ENCODE measurements around the gene ISM2. TPM values are rescaled to one million over a fixed set of nuclear protein-coding genes. Genes with fewer than 3 reads are reported as not detected.
A peak's percentile ranks its signal among the peaks of the same experiment; 100 is the strongest.

Gene ISM2
- total and polyA plus RNA-seq, 9 of the 15 experiments (the other 6 are each of a cell fraction or from before 2014, with no cell fraction given), result 0.08 to 0.11 TPM; not detected in 7

DNA sequence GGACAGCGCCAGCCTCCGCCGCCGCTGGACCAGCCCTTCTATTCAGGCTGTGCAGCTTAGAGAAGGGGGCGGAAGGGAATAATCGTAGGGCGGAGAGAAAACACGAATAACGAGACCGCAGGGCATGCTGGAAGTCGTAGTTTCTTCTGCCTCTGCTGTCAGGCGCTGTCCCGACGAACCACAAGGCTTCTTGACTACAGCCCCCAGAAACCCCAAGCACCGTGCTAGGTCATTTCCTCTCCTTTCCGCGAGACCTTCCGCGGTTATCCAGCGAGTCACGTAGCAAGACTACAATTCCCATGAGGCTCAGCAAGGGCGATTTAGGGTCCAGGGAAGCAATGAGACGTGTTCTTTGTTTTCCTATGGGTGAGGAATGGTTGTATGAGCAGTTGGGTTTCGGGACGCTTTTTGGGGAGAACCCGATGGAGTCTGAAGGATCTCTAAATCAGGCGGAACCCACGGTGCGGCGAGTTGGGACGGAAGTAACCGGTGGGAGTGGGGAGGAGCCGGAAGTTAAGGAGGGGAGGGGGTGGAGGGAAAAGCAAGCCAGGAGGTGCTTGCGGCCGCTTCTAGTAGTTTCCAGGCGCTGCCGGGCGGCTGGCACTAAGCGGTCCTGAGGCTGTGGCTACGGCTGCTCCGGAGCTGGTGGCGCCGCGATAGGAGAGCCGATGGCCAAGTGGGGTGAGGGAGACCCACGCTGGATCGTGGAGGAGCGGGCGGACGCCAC, 40.9 kb downstream of the ISM2 start, which contains the start of the genes AHSA1 and VIPAS39 (continued):
- TF ChIP-seq, protein P1, sequence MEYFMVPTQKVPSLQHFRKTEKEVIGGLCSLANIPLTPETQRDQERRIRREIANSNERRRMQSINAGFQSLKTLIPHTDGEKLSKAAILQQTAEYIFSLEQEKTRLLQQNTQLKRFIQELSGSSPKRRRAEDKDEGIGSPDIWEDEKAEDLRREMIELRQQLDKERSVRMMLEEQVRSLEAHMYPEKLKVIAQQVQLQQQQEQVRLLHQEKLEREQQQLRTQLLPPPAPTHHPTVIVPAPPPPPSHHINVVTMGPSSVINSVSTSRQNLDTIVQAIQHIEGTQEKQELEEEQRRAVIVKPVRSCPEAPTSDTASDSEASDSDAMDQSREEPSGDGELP (CRISPR knock-in tag; IDR thresholded peaks at IDR 0.05; ENCODE audit: borderline replicate concordance), result peak; percentile 13; the same call in 1 of the 2 replicates
- TF ChIP-seq ZKSCAN1 (IDR thresholded peaks at IDR 0.05; ENCODE audit: low read depth, low read length) (no peak), ZNF134 (CRISPR knock-in tag; conservative IDR thresholded peaks at IDR 0.05) (no peak), ZNF408 (CRISPR knock-in tag; IDR thresholded peaks at IDR 0.05; ENCODE audit: low read depth) (no peak), SNRNP70 (optimal IDR thresholded peaks at IDR 0.05; ENCODE audit: low read depth, low read length) (no peak), ESRRA (IDR thresholded peaks at IDR 0.05; ENCODE audit: borderline replicate concordance, low read depth) (peak; percentile 70; the same call in 1 of the 2 replicates), CHCHD3 (CRISPR knock-in tag; IDR thresholded peaks at IDR 0.05) (no peak), STAG1 (CRISPR knock-in tag; IDR thresholded peaks at IDR 0.05; ENCODE audit: borderline replicate concordance) (no peak), RBM25 (IDR thresholded peaks at IDR 0.05; ENCODE audit: low read depth, low read length, severe bottlenecking) (peak; percentile 48), FOXA1 (IDR thresholded peaks at IDR 0.05; ENCODE audit: borderline replicate concordance) (no peak), ZNF354B (CRISPR knock-in tag; IDR thresholded peaks at IDR 0.05) (no peak), MTA2 (IDR thresholded peaks at IDR 0.05; ENCODE audit: low read depth) (no peak), TAF7 (tag; IDR thresholded peaks at IDR 0.05) (no peak), MIER1 (IDR thresholded peaks at IDR 0.05; ENCODE audit: low read depth) (no peak), FOXK2 (conservative IDR thresholded peaks at IDR 0.05 in 1 of 2, IDR thresholded peaks at IDR 0.05 in 1 of 2; ENCODE audit: low read depth in 2 of 2) (peak in 1 of 2 experiments; percentile 14; a peak in 2 of 4 replicates)
- TF ChIP-seq, protein P2, sequence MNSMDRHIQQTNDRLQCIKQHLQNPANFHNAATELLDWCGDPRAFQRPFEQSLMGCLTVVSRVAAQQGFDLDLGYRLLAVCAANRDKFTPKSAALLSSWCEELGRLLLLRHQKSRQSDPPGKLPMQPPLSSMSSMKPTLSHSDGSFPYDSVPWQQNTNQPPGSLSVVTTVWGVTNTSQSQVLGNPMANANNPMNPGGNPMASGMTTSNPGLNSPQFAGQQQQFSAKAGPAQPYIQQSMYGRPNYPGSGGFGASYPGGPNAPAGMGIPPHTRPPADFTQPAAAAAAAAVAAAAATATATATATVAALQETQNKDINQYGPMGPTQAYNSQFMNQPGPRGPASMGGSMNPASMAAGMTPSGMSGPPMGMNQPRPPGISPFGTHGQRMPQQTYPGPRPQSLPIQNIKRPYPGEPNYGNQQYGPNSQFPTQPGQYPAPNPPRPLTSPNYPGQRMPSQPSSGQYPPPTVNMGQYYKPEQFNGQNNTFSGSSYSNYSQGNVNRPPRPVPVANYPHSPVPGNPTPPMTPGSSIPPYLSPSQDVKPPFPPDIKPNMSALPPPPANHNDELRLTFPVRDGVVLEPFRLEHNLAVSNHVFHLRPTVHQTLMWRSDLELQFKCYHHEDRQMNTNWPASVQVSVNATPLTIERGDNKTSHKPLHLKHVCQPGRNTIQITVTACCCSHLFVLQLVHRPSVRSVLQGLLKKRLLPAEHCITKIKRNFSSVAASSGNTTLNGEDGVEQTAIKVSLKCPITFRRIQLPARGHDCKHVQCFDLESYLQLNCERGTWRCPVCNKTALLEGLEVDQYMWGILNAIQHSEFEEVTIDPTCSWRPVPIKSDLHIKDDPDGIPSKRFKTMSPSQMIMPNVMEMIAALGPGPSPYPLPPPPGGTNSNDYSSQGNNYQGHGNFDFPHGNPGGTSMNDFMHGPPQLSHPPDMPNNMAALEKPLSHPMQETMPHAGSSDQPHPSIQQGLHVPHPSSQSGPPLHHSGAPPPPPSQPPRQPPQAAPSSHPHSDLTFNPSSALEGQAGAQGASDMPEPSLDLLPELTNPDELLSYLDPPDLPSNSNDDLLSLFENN (IDR thresholded peaks at IDR 0.05; ENCODE audit: low read depth in 2 of 2, low read length in 2 of 2), result no peak
- TF ChIP-seq, protein P3, sequence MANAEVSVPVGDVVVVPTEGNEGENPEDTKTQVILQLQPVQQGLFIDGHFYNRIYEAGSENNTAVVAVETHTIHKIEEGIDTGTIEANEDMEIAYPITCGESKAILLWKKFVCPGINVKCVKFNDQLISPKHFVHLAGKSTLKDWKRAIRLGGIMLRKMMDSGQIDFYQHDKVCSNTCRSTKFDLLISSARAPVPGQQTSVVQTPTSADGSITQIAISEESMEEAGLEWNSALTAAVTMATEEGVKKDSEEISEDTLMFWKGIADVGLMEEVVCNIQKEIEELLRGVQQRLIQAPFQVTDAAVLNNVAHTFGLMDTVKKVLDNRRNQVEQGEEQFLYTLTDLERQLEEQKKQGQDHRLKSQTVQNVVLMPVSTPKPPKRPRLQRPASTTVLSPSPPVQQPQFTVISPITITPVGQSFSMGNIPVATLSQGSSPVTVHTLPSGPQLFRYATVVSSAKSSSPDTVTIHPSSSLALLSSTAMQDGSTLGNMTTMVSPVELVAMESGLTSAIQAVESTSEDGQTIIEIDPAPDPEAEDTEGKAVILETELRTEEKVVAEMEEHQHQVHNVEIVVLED (CRISPR knock-in tag; IDR thresholded peaks at IDR 0.05), result no peak; the same call in 1 of the 2 replicates
- TF ChIP-seq, protein P4, sequence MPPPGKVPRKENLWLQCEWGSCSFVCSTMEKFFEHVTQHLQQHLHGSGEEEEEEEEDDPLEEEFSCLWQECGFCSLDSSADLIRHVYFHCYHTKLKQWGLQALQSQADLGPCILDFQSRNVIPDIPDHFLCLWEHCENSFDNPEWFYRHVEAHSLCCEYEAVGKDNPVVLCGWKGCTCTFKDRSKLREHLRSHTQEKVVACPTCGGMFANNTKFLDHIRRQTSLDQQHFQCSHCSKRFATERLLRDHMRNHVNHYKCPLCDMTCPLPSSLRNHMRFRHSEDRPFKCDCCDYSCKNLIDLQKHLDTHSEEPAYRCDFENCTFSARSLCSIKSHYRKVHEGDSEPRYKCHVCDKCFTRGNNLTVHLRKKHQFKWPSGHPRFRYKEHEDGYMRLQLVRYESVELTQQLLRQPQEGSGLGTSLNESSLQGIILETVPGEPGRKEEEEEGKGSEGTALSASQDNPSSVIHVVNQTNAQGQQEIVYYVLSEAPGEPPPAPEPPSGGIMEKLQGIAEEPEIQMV (tag; conservative IDR thresholded peaks at IDR 0.05; ENCODE audit: low read depth), result no peak
- TF ChIP-seq, protein P5, sequence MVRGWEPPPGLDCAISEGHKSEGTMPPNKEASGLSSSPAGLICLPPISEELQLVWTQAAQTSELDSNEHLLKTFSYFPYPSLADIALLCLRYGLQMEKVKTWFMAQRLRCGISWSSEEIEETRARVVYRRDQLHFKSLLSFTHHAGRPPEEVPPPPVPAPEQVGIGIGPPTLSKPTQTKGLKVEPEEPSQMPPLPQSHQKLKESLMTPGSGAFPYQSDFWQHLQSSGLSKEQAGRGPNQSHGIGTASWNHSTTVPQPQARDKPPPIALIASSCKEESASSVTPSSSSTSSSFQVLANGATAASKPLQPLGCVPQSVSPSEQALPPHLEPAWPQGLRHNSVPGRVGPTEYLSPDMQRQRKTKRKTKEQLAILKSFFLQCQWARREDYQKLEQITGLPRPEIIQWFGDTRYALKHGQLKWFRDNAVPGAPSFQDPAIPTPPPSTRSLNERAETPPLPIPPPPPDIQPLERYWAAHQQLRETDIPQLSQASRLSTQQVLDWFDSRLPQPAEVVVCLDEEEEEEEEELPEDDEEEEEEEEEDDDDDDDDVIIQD (CRISPR knock-in tag; IDR thresholded peaks at IDR 0.05), result no peak
